ENCODE measurements around the gene CECR2.

GRCh38 chr22:17352798-17353197 lies 16.5 kb upstream of the CECR2 start:
- TF ChIP-seq CTCF (IDR thresholded peaks at IDR 0.05) (no peak), POLR2AphosphoS5 (IDR thresholded peaks at IDR 0.05) (no peak), EP300 (IDR thresholded peaks at IDR 0.05) (no peak), POLR2A (IDR thresholded peaks at IDR 0.05; ENCODE audit: low read depth) (no peak)
